ENCODE data around the gene SMIM15.

DNA sequence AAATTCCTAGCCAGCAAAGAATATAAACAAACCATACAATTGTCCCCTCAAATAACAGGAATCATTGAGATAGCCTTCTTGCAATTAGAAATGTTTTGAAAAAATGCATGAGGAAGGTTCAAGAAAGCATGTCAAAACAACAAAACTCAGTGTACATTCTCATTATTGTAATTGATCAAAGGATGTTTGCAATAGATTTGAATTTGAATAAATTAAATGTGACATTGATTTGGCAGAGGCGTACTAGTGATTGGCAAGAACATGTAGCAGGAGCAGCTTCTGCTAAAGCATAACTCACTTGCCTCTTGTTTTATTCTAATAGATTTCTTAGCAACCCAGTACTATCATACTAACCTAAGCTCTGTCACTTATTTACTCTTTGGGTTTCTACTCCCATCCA is 19.9 kb downstream of the SMIM15 start:
- no peak for TF ChIP-seq POLR2A (IDR thresholded peaks at IDR 0.05)
- TF ChIP-seq, protein P1, sequence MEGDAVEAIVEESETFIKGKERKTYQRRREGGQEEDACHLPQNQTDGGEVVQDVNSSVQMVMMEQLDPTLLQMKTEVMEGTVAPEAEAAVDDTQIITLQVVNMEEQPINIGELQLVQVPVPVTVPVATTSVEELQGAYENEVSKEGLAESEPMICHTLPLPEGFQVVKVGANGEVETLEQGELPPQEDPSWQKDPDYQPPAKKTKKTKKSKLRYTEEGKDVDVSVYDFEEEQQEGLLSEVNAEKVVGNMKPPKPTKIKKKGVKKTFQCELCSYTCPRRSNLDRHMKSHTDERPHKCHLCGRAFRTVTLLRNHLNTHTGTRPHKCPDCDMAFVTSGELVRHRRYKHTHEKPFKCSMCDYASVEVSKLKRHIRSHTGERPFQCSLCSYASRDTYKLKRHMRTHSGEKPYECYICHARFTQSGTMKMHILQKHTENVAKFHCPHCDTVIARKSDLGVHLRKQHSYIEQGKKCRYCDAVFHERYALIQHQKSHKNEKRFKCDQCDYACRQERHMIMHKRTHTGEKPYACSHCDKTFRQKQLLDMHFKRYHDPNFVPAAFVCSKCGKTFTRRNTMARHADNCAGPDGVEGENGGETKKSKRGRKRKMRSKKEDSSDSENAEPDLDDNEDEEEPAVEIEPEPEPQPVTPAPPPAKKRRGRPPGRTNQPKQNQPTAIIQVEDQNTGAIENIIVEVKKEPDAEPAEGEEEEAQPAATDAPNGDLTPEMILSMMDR (IDR thresholded peaks at IDR 0.05), result no peak
